GM18519 (cell line): ENCODE data around the gene GRAMD1B.
"Not testable (repeated sequence)": the region's sequence is repeated elsewhere in the genome, so short reads cannot be mapped to it uniquely, and the experiment has no call there.

Source experiments
- ATAC-seq: cut with Tn5 transposase; IDR thresholded peaks from one replicate; pipeline ENCODE4 v1.9.1; 2021; ENCODE audit warnings: mild to moderate bottlenecking, moderate library complexity; ENCODE audit not compliant: unreplicated experiment, low FRiP score

GRAMD1B gene

DNA sequence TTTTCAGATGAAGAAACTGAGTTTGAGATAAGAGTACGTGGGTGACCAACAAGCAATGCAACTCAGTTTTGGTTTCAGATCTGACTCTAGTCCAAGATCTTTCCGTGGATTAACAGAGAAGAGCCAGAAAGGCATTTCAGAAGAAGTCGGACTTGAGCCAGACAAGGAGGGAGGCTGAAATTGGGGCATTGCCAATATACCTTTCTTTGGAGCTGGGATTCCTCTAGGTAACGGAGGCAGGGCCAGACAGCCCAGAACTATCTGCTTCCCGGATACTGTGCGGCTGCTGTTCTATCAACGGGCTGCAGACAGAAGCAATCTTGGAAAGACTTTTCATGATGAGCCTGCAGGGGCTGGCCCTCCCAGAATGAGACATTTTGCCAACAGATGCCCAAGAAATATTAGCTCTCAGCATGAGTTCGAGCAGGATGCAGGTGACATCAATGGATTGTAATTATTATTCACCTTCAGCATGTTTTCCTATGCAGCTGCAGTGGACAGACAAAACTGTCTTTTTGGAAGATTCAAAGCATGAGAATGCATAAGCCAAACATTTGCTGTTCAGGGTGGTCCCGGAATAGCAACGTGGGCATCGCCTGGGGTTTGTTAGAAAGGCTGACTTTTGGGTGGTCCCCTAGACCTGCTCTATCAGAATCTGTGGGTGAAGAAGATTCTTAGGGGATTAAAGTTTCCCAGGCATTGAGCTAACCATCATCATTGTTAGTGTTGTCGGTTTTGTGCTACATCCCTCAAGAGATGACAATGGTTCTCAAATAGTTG, 128.7 kb downstream of the GRAMD1B start:
- ATAC-seq = no peak

DNA sequence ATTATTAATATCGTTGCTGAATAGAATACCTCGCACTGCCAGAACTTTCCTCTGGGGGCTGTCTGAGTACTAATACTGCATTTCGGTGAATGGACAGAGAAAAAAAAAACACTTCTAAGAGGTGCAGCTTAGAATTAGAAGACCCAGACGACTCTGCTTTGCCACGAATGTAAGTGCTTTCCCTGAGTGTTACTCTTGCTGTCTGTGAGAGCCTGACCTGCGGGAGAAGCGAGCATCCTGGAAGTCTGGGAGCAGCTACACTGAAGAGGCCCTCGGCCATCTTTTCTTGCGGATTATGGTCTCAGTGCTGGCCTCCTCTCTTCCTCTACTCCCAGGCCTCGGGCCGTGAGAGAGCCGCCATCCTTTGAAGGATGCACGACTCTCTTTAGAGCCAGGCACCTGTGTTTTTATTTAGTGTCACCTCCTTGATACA, 129.5 kb downstream of the GRAMD1B start:
- ATAC-seq = no peak

DNA sequence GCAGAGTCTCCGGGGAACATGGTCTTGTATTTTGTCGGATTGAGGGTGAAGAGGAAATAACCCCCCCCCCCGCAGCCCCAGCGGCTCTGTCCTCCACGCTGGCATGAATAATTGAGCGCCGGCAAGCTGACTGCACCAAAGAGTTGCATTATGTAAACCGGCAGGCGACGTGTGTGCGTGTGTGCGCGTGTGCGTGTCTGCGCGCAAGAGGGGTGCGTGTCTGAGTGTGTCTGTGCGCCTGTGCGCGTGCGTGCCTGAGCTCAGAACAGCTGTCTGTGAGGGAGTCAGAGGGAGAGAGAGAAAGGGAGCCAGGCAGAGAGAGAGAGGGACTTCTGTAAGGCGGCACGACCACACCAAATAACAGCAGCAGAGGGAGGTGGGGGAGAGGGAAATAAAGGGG, 129.9 kb downstream of the GRAMD1B start:
- ATAC-seq = no peak

DNA sequence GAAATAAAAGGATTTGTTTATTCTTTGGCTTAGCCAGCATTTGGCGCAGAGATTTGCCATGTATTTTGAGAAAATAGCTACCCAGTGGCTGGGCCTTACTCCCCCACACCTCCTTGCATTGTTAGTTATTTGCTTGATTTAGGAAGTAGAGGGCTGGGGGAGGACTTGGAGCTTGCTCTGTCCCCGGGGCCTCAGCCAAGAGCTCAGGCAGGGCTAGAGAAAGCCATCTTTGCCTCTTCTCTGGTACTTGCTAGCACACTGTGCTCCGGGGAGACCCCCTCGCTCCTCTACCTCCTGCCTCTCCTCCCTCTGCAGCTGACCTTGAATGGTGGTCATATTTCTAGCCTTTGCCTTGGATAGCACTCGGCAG, 131.3 kb downstream of the GRAMD1B start:
- no peak for ATAC-seq

DNA sequence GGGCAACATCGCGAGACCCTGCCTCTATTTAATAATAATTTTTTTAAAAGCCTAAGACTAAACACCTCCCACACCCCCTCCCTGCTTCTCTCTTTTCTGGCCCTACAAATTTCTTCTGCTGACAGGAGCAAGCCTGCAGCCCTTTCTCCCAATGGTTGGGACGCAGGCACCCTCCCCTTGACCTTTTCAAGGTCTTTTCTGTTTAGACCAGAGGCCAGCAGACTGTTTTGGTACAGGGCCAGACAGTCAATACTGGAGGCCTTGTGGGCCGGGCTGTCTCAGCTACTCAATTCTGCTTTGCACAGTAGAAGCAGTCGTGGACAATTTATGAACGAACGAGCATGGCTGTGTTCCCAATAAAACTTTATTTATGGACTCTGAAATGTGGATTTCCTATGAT, 132.1 kb downstream of the GRAMD1B start:
- no peak for ATAC-seq

DNA sequence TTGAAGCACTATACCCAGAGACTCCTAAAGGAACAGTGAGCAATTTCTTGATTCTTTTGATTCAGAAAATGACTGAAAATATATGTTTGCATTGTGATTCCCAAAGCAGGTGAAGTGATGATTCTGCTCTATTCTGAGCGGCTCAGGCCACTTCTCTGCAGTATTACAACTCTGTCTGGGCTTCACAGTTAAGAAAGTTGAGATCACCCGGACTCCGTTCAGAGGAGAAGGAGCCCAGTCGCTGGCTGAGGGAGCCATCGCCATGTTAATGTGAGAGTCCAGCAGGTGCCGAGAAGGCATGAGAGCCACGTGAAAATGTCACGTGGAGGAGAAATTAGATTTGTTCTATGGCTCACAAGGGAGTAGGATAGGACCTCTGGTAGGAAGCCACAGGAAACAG, 132.8 kb downstream of the GRAMD1B start:
- ATAC-seq = no peak

DNA sequence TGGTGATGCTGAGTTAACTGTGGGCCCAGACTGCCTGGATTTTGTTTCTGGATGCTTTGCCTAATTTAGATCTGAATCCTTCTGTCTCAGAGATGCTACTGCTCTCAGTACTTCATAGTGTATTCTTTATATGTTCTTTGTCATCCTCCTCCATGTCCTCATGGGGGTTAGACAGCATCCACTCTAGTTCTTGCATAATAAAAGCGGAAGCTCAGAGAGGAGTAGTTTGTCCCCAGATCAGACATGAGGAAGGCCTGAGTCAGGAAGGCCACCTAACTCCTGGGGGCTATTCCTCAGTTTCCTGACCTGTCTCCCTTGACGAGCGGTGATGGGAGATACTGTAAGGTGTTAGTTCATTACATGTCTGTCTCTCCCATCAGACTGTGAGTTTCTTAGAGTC, 134.2 kb downstream of the GRAMD1B start:
- no peak for ATAC-seq

DNA sequence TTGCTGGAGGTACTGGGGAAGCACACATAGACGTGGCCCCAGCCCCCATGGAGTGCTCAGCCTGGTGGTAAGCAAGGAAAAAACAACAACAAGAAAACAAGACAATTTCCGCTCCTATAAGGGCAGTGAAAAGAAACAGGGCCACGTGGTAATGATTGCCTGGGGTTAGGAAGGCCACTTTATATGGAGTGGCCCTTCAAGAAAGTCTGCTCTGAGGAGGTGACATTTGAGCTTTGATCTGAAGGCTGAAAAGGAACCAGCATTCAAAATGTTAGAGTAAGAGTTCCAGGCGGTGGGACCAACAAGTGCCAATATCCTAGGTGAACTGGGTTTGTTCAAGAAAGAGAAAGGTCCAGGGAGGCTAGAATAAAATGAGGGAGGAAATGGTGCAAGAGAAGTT, 136.8 kb downstream of the GRAMD1B start:
- no peak for ATAC-seq

DNA sequence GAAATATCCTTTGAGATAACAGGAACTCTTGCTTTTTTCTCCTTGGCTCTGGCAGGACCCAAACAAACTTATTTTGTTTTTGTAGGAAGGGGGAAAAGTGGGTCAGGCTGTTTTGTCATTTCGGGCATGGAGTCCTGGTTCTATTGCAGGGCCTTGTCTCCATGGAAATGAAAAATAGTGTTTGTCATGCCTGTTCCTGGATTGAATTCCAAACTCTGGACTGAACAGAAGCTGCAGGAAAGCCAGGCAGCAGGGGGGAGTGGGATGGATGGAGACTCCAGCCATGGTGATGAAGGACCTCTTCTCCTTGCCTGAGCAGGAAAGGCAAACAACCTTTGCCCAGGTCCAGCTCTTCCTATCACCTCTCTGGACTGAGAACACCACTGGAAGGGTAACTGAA, 137.4 kb downstream of the GRAMD1B start:
- ATAC-seq = no peak

DNA sequence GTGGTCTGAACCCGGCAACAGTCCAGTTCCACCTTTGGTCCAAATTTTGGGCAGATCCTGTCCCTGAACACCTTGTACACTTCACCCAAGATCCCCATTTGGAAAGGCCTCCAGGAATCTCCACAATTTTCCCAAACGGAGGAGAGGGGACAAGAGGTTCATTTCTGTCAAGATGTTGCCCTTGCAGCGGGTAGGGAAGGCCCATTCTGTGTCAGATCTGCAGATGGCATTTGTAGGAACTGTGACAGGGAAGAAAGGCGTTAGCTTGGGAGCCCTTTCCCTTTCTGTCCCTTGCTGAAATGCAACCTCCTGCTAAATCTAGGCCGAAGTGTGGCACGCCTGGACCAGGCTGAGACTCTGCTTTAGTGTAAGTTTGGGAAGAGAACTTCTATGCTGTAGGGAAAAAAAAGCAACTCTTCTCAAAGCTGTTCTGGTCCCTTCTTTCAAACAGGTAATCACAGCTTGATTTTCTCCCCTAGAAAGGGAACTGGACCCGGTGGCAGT, 138.3 kb downstream of the GRAMD1B start:
- no peak for ATAC-seq

DNA sequence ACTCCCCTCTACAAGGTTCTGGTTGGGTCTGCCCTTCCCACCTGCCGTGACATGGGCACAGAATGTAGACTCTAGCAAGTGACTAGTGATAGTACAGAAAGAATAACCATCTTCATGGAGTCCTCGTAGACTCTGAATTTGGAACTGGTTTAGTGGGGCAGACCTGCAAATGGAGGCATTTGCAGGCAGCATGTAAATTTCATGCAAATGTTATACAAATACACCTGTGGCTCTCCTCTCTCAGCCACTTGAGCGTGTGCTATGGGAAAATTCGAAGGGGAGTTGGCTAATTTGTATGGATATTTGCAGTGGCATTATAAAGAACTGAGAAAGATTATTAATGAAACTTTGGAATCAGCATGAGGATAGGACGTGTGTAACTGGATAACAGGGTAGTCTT, 139.3 kb downstream of the GRAMD1B start:
- no peak for ATAC-seq

DNA sequence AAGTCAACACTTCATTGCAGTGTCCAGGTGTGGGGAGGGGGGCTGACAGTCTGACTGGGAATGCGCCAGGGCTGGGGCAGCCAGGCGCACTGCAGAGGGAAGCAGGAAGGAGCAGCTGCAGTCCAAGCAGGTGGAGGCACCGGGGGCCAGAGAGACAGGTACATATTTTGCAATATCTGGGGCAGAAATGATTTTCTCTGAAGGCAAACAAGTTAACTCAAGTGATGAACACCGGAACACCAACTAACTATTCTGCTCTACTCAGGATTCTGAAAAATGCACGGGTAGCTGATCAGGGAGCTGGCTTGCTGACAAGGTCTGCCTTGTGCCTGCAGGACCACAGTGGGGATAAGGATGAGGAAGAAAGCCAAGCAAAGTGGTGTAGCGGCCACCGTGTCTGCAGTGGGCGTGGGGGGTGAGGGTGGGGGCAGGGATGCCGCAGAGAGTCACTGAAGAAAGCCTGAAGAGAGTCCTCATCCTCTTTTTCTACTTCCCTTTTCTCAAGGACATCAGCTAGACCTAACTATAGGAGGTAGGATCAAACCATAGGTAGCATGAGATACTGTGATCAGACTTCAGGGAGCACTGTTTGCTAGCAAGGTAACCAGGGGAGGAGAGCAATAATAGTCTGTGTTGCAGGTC, 141.0 kb downstream of the GRAMD1B start:
- ATAC-seq = no peak

DNA sequence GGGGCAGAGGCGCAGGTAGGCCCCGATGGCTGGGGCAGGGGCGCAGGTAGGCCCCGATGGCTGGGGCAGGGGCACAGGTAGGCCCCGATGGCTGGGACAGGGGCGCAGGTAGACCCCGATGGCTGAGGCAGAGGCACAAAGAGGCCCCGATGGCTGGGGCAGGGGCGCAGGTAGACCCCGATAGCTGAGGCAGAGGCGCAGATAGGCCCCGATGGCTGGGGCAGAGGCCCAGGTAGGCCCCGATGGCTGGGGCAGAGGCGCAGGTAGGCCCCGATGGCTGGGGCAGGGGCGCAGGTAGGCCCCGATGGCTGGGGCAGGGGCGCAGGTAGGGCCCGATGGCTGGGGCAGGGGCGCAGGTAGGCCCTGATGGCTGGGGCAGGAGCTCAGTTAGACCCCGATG, 142.7 kb downstream of the GRAMD1B start:
- not testable (repeated sequence) for ATAC-seq

DNA sequence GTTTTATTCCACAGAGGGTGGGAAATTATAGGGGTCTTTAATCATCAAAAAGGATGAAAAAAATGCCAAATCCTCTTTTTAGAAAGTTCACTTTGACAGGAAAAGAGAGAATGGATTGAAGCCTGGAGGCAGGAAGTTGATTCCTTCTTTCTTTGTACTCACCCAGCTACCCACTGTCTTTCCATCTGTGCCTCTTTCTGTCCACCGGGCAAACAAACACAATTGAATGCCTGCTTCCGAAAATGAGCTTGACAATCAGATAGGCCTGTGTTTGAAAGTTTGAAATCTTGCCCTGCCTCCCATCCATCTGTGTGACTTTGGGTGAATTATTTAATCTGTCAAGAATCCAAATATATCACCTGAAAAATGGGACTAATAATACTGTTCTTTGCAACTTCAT, 143.2 kb downstream of the GRAMD1B start:
- no peak for ATAC-seq

DNA sequence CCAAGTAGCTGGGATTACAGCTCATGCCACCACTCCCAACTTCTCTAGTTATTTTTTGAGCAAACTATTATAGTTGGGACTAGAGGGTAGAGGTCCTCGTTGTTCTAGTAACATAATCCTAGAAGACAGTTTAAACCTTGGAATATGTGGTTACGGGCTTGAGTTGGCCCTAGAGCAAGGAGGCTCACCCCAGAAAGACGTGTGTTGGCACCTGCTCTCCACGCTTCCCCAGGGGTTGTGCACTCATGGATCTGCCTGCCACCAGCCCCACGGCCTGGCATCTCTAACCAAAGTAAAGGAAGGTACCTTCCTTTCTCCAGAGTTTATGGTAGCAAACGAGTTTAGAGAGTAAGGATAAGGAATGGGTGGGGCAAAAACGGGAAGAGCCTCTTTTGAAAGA, 145.4 kb downstream of the GRAMD1B start:
- no peak for ATAC-seq

DNA sequence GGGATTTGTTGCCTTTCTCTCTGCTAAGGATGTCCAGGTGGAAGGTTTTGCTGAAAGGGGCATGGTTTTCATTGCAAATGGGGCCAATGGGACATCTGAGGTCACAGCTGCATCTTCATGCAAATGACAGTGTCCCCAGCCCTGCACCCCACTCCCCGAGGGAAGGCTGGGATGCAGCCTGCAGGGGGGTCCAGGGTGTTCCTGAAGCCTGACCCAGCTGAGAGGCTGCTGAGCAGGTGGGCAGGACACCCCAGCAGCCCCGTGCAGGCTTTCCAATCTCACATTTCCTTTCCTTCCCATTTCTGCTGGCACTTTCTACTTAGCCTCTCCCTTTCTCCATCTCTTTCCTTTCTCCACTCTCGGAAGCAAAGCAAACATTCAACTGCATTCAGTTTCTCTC, 146.0 kb downstream of the GRAMD1B start:
- no peak for ATAC-seq

DNA sequence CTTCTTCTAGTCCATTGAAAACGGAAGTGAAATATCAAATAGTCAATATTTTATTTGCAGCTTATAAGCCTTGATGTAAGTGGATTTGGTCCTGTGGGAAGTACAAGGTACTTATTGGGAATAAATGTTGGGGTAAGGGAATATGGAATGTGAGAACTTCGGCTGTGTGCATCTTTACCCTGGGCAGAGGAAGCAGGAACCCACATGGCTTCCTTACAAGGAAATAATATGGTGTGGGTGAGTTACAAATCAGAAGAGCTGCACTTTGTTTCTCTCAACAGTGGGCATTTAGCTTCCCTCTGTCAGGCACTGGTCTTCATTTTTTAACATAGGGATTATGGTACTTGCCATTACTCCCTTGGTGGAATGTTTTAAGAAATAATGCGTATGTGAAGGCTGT, 146.4 kb downstream of the GRAMD1B start:
- ATAC-seq = no peak

DNA sequence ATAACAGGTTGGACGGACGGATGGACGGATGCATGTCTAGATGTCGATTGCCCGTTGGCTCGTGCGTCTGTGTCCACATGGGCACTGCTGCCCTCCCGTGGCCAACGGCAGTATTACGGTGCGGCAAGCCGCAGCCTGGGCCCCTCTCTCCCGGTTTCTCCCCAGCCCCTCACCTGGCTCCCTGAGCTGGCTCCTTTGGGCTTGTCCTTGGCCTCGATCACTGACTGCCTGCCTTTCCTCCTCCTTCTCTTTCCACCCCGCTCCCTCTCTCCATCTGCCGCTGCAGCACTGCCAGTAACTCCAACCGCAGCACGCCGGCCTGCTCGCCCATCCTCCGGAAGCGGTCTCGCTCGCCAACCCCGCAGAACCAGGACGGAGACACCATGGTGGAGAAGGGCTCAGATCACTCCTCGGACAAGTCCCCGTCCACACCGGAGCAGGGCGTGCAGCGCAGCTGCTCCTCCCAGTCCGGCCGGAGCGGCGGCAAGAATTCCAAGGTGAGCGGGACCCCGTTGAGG, 147.1 kb downstream of the GRAMD1B start:
- no peak for ATAC-seq

DNA sequence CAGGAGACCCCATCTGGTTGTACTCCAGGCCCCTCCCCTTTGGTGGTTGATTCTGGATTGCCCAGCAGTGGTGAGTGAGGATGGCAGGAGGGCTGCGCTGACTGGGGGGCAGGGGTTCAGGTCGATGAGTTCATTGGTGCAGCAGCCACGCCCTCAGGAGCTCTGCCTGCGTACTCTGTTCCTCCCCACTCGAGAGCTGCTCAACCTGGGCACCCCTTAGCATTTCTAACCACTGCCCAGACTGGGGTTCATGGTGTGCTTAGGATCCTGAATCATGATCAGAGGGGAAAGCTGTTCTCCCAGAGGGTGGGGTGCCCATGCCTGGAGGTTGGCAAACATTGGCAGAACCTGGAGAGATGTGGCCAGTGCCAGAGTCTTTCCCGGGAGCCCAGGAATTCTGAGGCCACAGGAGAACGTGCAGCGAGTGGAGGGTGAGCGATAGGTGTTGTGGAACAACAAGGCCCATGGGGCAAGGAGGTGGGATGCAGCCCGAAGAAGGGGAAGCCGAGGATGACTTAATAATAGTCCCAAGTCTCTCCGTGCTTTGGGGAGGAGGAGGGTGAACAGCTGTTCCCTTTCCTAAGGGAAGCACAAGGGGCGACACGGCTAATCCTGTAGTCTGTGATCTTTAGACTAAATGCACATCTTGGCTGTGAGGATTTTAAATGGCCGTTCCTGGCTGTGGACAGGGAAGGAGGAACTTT, 148.9 kb downstream of the GRAMD1B start:
- no peak for ATAC-seq

DNA sequence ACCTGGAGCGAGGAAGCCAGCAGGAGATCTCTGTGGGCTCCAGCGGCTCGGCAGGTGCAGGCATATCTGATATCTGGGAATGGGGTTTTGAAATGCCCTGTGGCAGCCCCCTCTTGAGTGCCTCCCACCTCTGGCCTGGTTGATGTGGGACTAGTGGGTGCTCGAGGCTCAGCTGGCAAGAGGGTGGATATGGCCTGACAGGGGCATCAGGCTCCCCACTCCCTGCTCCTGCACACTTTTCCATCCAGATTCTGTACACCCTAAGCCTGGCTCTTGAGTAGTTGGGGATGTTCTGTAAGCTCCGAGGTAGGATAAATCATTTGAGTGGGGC, 149.4 kb downstream of the GRAMD1B start:
- no peak for ATAC-seq

DNA sequence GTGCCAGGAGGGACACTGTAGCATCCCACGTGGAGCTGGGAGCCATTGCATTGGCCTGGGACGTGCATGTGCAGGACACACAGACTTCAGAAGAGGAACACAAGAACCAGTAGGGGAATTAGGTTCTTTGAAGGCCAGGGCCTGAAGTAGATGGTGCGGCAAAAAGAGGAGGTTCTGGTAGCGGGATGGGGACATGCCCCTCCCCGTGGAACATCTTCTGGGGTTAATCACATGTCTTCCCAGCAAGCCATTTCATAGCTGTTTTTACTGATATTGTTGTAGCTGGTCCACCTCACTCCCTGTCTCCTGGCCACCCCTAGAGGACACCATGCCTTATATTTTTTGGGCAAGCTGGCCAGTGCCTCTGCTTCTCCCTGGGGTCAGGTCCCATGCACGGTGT, 150.1 kb downstream of the GRAMD1B start:
- ATAC-seq = no peak
